LNCAP (cell line): Measurements from ENCODE around the gene FASLG.

Experiments used
- CTCF ChIP-seq: fragments of 450-650 bp; IDR thresholded peaks from 2 replicates; pipeline ENCODE4 v1.5.1; 2017; ENCODE audit warnings: mild to moderate bottlenecking

Gene FASLG

GRCh38 chr1:172658871-172659453, at the start of gene FASLG:
FASLG (plus strand) TSS chr1:172659103; CDS start chr1:172659202, 99 bp downstream.
- TF ChIP-seq CTCF = no peak

- peak; percentile 69 for TF ChIP-seq CTCF
These were observed 49.4 kb upstream of the FASLG start for GRCh38 chr1:172609528-172609927.

GRCh38 chr1:172612478-172612877, 46.4 kb upstream of the FASLG start:
- TF ChIP-seq CTCF = no peak

GRCh38 chr1:172613294-172613693, 45.6 kb upstream of the FASLG start:
- TF ChIP-seq CTCF = no peak

- no peak for TF ChIP-seq CTCF
These were observed 42.7 kb upstream of the FASLG start for GRCh38 chr1:172616195-172616594.

- TF ChIP-seq CTCF = no peak
These were observed 42.3 kb upstream of the FASLG start for GRCh38 chr1:172616636-172617035.

GRCh38 chr1:172622541-172622940, 36.4 kb upstream of the FASLG start:
- no peak for TF ChIP-seq CTCF

GRCh38 chr1:172623748-172624147, 35.2 kb upstream of the FASLG start:
- TF ChIP-seq CTCF = no peak
